Activated CD4-positive, alpha-beta T cell treated with anti-CD3 and anti-CD28 coated beads for 36 hours (primary cell): ENCODE measurements around the gene UCHL3. TPM values are rescaled to one million over a fixed set of nuclear protein-coding genes. Genes with fewer than 3 reads are reported as not detected.

Experiments
- ATAC-seq: fragments of 200-7000 bp; cut with Tn5 transposase; one replicate; pipeline ENCODE4 v1.10.0; 2021; ENCODE audit warnings: mild to moderate bottlenecking, moderate library complexity
- CTCF ChIA-PET: fragments of 350-600 bp; sonication (Branson Sonifier 250); formaldehyde crosslinking; loops from one replicate; lab custom pipeline; 2021; ENCODE audit warnings: antibody characterized with exemption; lab: Charles Lee
- POLR2A ChIA-PET: fragments of 350-600 bp; sonication (Branson Sonifier 250); formaldehyde crosslinking; loops from one replicate; lab custom pipeline; 2021; ENCODE audit warnings: antibody characterized with exemption, inconsistent platforms; lab: Charles Lee
- DNase-seq: peaks from one replicate; pipeline ENCODE4 v3.0.0-alpha.2; 2020
- H3K27ac Mint-ChIP-seq: one replicate; pipeline ENCODE4 v1.8.0; 2021; ENCODE audit warnings: mixed read lengths
- H3K27me3 Mint-ChIP-seq: one replicate; pipeline ENCODE4 v1.8.0; 2021; ENCODE audit warnings: mixed read lengths
- H3K36me3 Mint-ChIP-seq: one replicate; pipeline ENCODE4 v1.8.0; 2021; ENCODE audit warnings: low read depth, mixed read lengths
- H3K4me1 Mint-ChIP-seq: one replicate; pipeline ENCODE4 v1.8.0; 2021; ENCODE audit warnings: mixed read lengths
- H3K4me3 Mint-ChIP-seq: one replicate; pipeline ENCODE4 v1.8.0; 2021; ENCODE audit warnings: mild to moderate bottlenecking, moderate library complexity, mixed read lengths
- H3K9me3 Mint-ChIP-seq: one replicate; pipeline ENCODE4 v1.8.0; 2021; ENCODE audit warnings: low read depth, mixed read lengths
- intact Hi-C, 2 experiments: fragments of 100-400 bp; cut with DNase I in 1 of 2; cut with micrococcal nuclease in 1 of 2; formaldehyde crosslinking; loops; one replicate each; pipeline versions ENCODE4 v1.14.2 to v1.15.1; 2022 to 2024; cut with DNase I, micrococcal nuclease
- total RNA-seq, 2 experiments: library from RNA; stranded (reverse); gene quantifications; one replicate each; pipeline ENCODE4 v1.2.3, GENCODE V29; 2021

Gene UCHL3
- total RNA-seq, 2 experiments from 2014 or later: 42.2 to 45.3 TPM

DNA sequence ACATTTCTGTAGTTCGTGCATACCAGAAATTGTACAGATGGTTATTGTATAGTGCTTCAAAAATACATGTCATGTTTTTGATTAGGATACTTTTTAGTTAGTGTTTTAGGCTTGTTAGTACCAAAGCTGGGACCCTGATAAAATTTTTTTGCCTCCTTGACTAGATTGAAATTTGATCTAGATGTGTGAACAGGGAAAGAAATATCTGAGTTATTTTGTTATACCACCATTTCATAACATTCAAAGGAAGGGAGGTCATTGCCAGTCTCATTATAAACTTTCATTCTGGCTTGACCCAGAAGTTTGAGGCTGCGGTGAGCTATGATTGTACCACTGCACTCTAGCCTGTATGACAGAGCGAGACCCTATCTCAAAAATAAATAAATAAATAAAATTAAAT is 95.5 kb downstream of the UCHL3 start:
- Mint-ChIP-seq H3K4me3 (no peak overlapping the region), H3K9me3 (no peaks in the 10 kb centered on the region), H3K4me1 (peaks cover 7% of the 10 kb centered on the region), H3K36me3 (peaks cover 2% of the 10 kb centered on the region), H3K27me3 (no peaks in the 10 kb centered on the region), H3K27ac (no peak overlapping the region)
- CTCF ChIA-PET: interaction anchor here (1.1 kb wide), 1 partner anchor 12 kb away, joined by 3 read pairs; no protein-coding TSS in a partner anchor
- no peak for ATAC-seq
- no peak for DNase-seq
- intact Hi-C loops: no loop called here
- POLR2A ChIA-PET: no interaction called here

DNA sequence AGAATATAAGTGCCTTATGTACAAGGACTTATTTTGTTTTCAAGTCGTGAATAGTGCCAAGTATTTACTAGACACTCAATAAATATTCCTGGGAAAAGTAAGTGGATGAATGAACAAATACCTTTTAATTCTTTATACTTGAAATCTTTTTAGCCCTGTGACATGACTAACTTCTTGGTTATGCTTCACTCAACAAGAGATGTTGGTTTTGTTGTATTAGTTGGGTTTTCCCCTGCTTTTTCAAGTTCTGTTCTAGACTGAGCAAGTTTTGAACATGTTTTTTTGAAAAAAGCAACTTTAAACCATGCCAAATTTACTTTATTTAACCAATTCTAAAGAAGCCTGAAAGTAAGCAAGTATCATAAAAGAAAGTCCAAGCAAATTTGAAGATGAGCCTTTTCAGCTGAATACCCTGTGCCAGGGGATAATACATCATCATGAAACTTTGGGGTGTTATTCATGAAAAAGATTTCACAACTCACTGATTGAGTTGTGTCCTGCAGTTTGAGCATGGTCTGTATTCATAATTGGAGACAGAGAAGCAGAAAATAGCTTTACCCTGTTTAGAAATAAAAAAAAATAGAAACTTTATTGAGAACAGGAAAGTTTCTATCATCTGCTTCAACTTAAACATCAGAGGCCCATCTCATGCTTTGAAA is 97.7 kb downstream of the UCHL3 start:
- CTCF ChIA-PET: interaction anchor here (1.2 kb wide), 1 partner anchor 229 kb away, joined by 4 read pairs; no protein-coding TSS in a partner anchor
- no peaks in the 10 kb centered on the region for H3K9me3 Mint-ChIP-seq
- peaks cover 2% of the 10 kb centered on the region for H3K36me3 Mint-ChIP-seq
- H3K4me1 Mint-ChIP-seq: peaks cover 7% of the 10 kb centered on the region
- intact Hi-C loops: no loop called here
- POLR2A ChIA-PET: interaction anchor here (0.5 kb wide), 1 partner anchor 1484 kb away, joined by 4 read pairs; no protein-coding TSS in a partner anchor
- no peaks in the 10 kb centered on the region for H3K27me3 Mint-ChIP-seq
- H3K27ac Mint-ChIP-seq: no peak overlapping the region
- ATAC-seq: peak; percentile 72
- H3K4me3 Mint-ChIP-seq: no peak overlapping the region
- DNase-seq: no peak

DNA sequence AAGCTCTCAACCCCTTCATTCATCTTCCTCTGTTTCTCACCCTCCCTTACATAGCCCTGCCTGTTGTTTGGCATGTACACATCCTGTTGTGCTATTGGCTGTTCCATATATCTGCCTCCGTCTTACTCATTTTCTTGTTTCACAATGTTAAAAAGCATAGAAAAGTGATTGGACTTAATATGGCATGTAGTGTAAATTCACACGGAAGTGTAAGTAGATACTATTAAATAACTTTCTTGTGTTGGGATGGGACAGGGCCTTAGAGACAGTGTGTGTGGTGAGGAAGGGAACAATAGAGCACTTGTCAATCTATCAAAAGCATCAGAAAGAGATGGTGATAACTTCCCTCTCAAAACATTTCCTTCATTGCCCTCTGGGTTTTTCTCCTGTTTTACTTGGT is 98.9 kb downstream of the UCHL3 start:
- no peak for DNase-seq
- CTCF ChIA-PET: no interaction called here
- H3K36me3 Mint-ChIP-seq: peaks cover 2% of the 10 kb centered on the region
- peaks cover 7% of the 10 kb centered on the region for H3K4me1 Mint-ChIP-seq
- H3K9me3 Mint-ChIP-seq: no peaks in the 10 kb centered on the region
- H3K27me3 Mint-ChIP-seq: no peaks in the 10 kb centered on the region
- intact Hi-C loops: no loop called here
- no peak for ATAC-seq
- H3K4me3 Mint-ChIP-seq: no peak overlapping the region
- no peak overlapping the region for H3K27ac Mint-ChIP-seq
- POLR2A ChIA-PET: no interaction called here

DNA sequence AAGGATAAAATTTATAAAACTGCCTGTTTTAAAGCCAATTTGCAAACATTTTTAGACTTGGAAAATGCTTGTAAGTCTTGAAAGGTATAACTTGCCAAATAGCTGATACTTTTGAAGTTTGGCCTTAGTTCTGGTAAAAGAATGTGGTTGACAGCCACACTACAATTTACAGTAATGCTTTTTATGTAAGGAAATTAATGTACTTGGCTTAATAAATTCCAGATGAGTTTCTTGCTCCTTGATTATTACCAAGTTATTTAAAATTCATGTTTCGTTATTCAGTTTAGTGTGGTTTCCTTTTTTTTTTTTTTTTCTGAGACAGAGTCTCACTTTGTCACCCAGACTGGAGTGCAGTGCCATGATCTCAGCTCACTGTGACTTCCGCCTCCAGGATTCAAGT is 101.4 kb downstream of the UCHL3 start:
- peaks cover 7% of the 10 kb centered on the region for H3K4me1 Mint-ChIP-seq
- intact Hi-C loops: no loop called here
- H3K27me3 Mint-ChIP-seq: no peaks in the 10 kb centered on the region
- no peak overlapping the region for H3K4me3 Mint-ChIP-seq
- ChIA-PET POLR2A (no interaction called here), CTCF (interaction anchor here (1.0 kb wide), 1 partner anchor 219 kb away, joined by 3 read pairs; no protein-coding TSS in a partner anchor)
- DNase-seq (no peak), ATAC-seq (no peak)
- H3K27ac Mint-ChIP-seq: no peak overlapping the region
- no peaks in the 10 kb centered on the region for H3K9me3 Mint-ChIP-seq
- peaks cover 2% of the 10 kb centered on the region for H3K36me3 Mint-ChIP-seq

DNA sequence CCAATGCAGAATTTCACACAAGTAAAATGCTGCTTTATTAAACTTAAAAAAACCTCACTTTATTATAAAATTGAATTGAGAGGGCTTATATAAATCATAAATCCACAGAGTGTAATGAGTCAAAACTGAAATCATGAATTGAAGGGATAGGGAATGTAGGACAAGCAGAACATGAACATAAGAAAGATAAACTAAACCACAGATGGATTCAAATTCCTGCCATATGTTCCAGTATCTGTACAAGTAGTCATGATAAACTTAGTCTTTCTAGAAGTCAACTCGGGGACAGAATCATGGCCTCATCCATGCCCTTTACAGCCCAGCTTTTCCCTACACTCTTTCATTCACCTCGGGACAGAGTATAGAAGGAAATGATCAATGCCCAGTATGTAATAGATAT is 103.1 kb downstream of the UCHL3 start:
- H3K36me3 Mint-ChIP-seq: peaks cover 2% of the 10 kb centered on the region

More for the DNA sequence above, 103.1 kb downstream of the UCHL3 start:
- ATAC-seq (no peak), DNase-seq (no peak)
- ChIA-PET POLR2A (no interaction called here), CTCF (no interaction called here)
- no peaks in the 10 kb centered on the region for H3K27me3 Mint-ChIP-seq
- no peak overlapping the region for H3K4me3 Mint-ChIP-seq
- intact Hi-C loops: no loop called here
- H3K9me3 Mint-ChIP-seq: no peaks in the 10 kb centered on the region
- H3K4me1 Mint-ChIP-seq: no peaks in the 10 kb centered on the region
- H3K27ac Mint-ChIP-seq: no peak overlapping the region

Other genes starting within 250 kb of the UCHL3 start
- 10 to 100 TPM; 29.4 to 31.7 TPM for gene TBC1D4, start 67.6 kb upstream of the UCHL3 start, total RNA-seq
- 100 to 1,000 TPM; 103 to 121 TPM for gene COMMD6, start 11.9 kb upstream of the UCHL3 start, total RNA-seq
- 10 to 100 TPM; 11.7 to 15.5 TPM for gene LMO7, start 86.5 kb downstream of the UCHL3 start, total RNA-seq